ENCODE measurements around the gene ASB16.

ASB16 gene

DNA sequence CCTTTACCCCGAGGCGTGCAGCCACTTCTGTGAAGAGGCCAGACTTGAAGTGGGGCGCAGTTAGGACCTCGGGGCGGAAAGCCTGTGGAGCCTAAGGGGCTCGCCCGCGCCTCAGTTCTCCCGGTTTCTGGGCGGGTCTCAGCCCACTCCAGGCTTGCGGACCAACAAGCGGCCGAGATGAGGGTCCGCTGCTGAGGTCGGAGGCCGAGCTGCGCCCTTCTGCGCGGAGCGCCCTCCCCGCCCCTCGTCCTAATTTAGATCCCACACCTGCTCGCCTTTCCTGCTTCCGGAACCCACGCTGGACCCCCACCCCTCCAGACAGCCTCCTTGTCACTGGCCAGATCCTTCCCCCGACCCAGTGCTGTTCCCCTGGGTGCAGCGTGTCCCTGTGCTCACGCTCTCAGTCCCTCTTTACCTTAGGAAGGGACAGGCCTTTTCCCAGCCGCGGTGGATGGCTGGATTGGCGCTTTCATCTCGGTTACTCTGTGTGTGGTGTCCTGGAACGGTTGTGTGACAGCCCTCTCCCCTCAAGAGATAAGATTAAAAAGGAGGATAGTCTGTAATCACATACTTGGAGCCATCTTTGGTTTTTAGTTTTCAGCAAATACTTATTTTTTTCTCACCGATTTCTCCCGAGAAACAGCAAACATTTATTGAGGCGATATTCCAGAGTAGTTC is 30.1 kb downstream of the ASB16 start:
- Histone ChIP-seq H3K4me3 (ENCODE audit: low read length) (peak overlapping the region; percentile 88), H3K79me2 (ENCODE audit: low read length) (peaks cover 28% of the 10 kb centered on the region), H4K20me1 (ENCODE audit: insufficient read depth, low read length) (no peaks in the 10 kb centered on the region), H3K27ac (ENCODE audit: low read length) (peak overlapping the region; percentile 91), H3K9me3 (ENCODE audit: insufficient read depth, low read length) (no peaks in the 10 kb centered on the region), H3K4me1 (ENCODE audit: low read length) (peaks cover 22% of the 10 kb centered on the region), H3K4me2 (ENCODE audit: low read length) (peak overlapping the region; percentile 86), H3K36me3 (replicated peaks; ENCODE audit: low read depth, low read length) (peaks cover 10% of the 10 kb centered on the region), H2AFZ (ENCODE audit: low read depth, low read length) (no peak overlapping the region), H3K9ac (ENCODE audit: low read length) (peak overlapping the region; percentile 93), H3K27me3 (ENCODE audit: low read depth, low read length) (no peaks in the 10 kb centered on the region)
- TF ChIP-seq, protein P1, sequence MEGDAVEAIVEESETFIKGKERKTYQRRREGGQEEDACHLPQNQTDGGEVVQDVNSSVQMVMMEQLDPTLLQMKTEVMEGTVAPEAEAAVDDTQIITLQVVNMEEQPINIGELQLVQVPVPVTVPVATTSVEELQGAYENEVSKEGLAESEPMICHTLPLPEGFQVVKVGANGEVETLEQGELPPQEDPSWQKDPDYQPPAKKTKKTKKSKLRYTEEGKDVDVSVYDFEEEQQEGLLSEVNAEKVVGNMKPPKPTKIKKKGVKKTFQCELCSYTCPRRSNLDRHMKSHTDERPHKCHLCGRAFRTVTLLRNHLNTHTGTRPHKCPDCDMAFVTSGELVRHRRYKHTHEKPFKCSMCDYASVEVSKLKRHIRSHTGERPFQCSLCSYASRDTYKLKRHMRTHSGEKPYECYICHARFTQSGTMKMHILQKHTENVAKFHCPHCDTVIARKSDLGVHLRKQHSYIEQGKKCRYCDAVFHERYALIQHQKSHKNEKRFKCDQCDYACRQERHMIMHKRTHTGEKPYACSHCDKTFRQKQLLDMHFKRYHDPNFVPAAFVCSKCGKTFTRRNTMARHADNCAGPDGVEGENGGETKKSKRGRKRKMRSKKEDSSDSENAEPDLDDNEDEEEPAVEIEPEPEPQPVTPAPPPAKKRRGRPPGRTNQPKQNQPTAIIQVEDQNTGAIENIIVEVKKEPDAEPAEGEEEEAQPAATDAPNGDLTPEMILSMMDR (IDR thresholded peaks at IDR 0.05; ENCODE audit: low read depth, low read length): no peak
- no peak for TF ChIP-seq EZH2phosphoT487 (IDR thresholded peaks at IDR 0.05; ENCODE audit: low read depth)

DNA sequence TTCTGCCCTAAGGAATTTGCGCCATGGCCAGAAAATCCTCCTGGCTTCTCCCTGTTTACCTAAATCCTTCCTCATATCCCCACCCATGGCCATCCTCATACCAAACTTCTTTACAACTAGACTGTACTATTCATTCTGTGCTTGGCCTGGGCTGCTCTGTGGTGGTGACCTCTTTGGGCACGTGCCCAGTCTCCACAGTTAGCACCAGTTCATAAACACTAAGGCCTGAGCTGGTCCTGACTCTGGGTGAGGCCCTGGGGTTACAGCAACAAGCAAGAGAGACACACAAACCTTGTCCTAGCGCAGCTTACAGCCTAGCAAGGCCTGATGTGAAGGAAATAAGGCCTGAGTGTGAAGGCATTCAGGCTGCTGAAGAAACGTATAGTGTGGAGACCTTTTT is 32.3 kb downstream of the ASB16 start:
- Histone ChIP-seq H3K9ac (ENCODE audit: low read length) (no peak overlapping the region), H3K36me3 (replicated peaks; ENCODE audit: low read depth, low read length) (peaks cover 11% of the 10 kb centered on the region), H3K27me3 (ENCODE audit: low read depth, low read length) (no peaks in the 10 kb centered on the region), H3K9me3 (ENCODE audit: insufficient read depth, low read length) (no peaks in the 10 kb centered on the region), H3K4me1 (ENCODE audit: low read length) (peaks cover 19% of the 10 kb centered on the region), H2AFZ (ENCODE audit: low read depth, low read length) (no peak overlapping the region), H4K20me1 (ENCODE audit: insufficient read depth, low read length) (no peaks in the 10 kb centered on the region), H3K4me3 (ENCODE audit: low read length) (no peak overlapping the region), H3K27ac (ENCODE audit: low read length) (no peak overlapping the region), H3K4me2 (ENCODE audit: low read length) (no peak overlapping the region), H3K79me2 (ENCODE audit: low read length) (peaks cover 17% of the 10 kb centered on the region)
- TF ChIP-seq, protein P1 (IDR thresholded peaks at IDR 0.05; ENCODE audit: low read depth, low read length): no peak
- no peak for TF ChIP-seq EZH2phosphoT487 (IDR thresholded peaks at IDR 0.05; ENCODE audit: low read depth)

DNA sequence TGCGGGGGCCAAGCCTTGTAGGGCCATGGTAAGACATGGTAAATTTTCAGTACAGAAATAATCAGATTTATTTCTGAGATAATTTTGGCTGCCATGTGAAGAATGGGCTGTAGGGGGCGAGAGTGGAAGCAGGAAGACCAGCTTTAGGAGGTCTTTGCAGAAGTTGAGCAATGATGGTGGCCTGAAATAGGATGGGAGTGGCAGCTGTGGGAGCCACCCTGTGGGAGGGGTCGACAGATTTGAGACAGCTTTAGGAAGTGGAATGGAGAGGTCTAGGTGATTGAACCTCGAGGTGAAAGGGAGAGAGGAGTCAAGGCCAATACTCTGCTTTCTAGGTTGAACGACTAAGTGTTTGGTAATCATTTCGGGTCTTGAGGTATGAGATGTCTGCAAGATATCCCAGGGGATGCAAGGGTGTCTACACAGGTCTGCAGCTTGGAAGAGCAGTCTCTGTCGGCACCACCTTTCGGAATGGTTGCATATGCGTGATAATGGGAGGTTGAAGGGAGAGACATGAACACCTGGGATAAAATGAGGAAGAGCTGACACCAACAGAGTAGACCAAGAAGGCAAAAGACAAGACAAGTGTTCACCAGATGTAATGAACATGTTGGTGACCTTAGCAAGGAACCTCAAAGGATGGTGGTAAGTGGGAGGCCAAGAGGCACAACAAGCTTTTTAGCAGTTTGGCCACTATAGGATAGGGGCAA is 33.4 kb downstream of the ASB16 start:
- no peaks in the 10 kb centered on the region for H3K9me3 ChIP-seq (ENCODE audit: insufficient read depth, low read length)
- TF ChIP-seq, protein P1 (IDR thresholded peaks at IDR 0.05; ENCODE audit: low read depth, low read length): peak; percentile 73
- no peak for TF ChIP-seq EZH2phosphoT487 (IDR thresholded peaks at IDR 0.05; ENCODE audit: low read depth)
- H4K20me1 ChIP-seq (ENCODE audit: insufficient read depth, low read length): no peaks in the 10 kb centered on the region
- H3K9ac ChIP-seq (ENCODE audit: low read length): no peak overlapping the region
- no peaks in the 10 kb centered on the region for H3K27me3 ChIP-seq (ENCODE audit: low read depth, low read length)
- peak overlapping the region; percentile 25; the same call in 1 of the 2 replicates for H3K27ac ChIP-seq (ENCODE audit: low read length)
- peaks cover 13% of the 10 kb centered on the region for H3K4me1 ChIP-seq (ENCODE audit: low read length)
- peak overlapping the region; percentile 40 for H3K4me2 ChIP-seq (ENCODE audit: low read length)
- H3K4me3 ChIP-seq (ENCODE audit: low read length): peak overlapping the region; percentile 36
- peaks cover 17% of the 10 kb centered on the region for H3K36me3 ChIP-seq (replicated peaks; ENCODE audit: low read depth, low read length)
- no peak overlapping the region for H2AFZ ChIP-seq (ENCODE audit: low read depth, low read length)
- peaks cover 6% of the 10 kb centered on the region for H3K79me2 ChIP-seq (ENCODE audit: low read length)

DNA sequence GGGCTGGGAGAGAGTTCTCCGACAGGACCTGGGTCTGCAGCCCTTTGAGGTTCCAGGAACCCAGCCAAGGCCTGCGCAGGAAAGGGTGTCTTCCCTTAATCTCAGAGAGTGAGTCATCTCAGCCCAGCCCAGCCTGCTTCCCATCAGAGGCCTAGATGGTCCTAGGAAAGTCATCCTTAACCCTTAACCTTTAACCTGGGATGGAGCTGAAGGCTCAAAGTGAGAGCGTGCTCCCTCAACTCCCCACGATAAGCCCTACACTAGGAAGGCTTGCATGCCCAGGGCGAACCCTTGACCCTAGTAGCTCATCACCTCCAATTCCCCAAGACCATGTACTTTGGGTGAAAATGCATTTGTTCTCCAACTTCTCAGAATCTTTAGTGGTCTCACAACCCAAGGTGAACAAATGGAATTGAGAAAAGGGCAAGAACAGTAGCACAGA is 34.0 kb downstream of the ASB16 start:
- Histone ChIP-seq H3K4me3 (ENCODE audit: low read length) (no peak overlapping the region), H2AFZ (ENCODE audit: low read depth, low read length) (no peak overlapping the region), H3K27ac (ENCODE audit: low read length) (0 out of 2 replicates have a peak overlapping the region, but pooled peaks have one; percentile 25), H3K79me2 (ENCODE audit: low read length) (peaks cover 6% of the 10 kb centered on the region; the same call in 1 of the 2 replicates), H3K9me3 (ENCODE audit: insufficient read depth, low read length) (no peaks in the 10 kb centered on the region), H3K36me3 (replicated peaks; ENCODE audit: low read depth, low read length) (peaks cover 21% of the 10 kb centered on the region), H3K4me1 (ENCODE audit: low read length) (peaks cover 16% of the 10 kb centered on the region), H3K9ac (ENCODE audit: low read length) (no peak overlapping the region), H3K27me3 (ENCODE audit: low read depth, low read length) (no peaks in the 10 kb centered on the region), H4K20me1 (ENCODE audit: insufficient read depth, low read length) (no peaks in the 10 kb centered on the region), H3K4me2 (ENCODE audit: low read length) (no peak overlapping the region)
- TF ChIP-seq, protein P1 (IDR thresholded peaks at IDR 0.05; ENCODE audit: low read depth, low read length): no peak
- TF ChIP-seq EZH2phosphoT487 (IDR thresholded peaks at IDR 0.05; ENCODE audit: low read depth): no peak
